HepG2 (cell line): ENCODE measurements around the gene ELF1. TPM values are rescaled to one million over a fixed set of nuclear protein-coding genes. Genes with fewer than 3 reads are reported as not detected.

Experiments
- CBX5 ChIP-seq: sonication (generic); formaldehyde crosslinking; IDR thresholded peaks from 2 replicates; pipeline ENCODE4 v1.4.0; 2020; ENCODE audit warnings: missing genetic modification reagents, borderline replicate concordance
- ELF3 ChIP-seq: IDR thresholded peaks from 2 replicates; pipeline ENCODE4 v1.6.1; 2016; ENCODE audit warnings: missing genetic modification reagents, missing compliant biosample characterization
- JARID2 ChIP-seq: sonication (generic); formaldehyde crosslinking; IDR thresholded peaks from 2 replicates; pipeline ENCODE4 v1.8.1; 2023; ENCODE audit warnings: missing genetic modification reagents, inconsistent platforms; ENCODE audit not compliant: insufficient replicate concordance
- KLF16 ChIP-seq, 2 experiments: sonication (generic) in 1 of 2; formaldehyde crosslinking in 1 of 2; IDR thresholded peaks; 2 replicates each; pipeline versions ENCODE4 v1.6.1 to v1.8.0; 2016 to 2023; ENCODE audit warnings: missing genetic modification reagents in 2 of 2, missing compliant biosample characterization in 1 of 2
- MEF2D ChIP-seq: sonication (generic); formaldehyde crosslinking; IDR thresholded peaks from 2 replicates; pipeline ENCODE4 v1.5.1; 2020; ENCODE audit warnings: mild to moderate bottlenecking, missing genetic modification reagents
- NR2F2 ChIP-seq: IDR thresholded peaks from 2 replicates; pipeline ENCODE4 v1.6.1; 2012; ENCODE audit warnings: low read depth, inconsistent platforms, borderline replicate concordance
- PCBP2 ChIP-seq: fragments of 200-400 bp; formaldehyde crosslinking; optimal IDR thresholded peaks from 2 replicates; pipeline ENCODE3; 2018; ENCODE audit warnings: low read length, low read depth; ENCODE audit not compliant: poor library complexity, severe bottlenecking
- TAF1 ChIP-seq: sonication (generic); formaldehyde crosslinking; IDR thresholded peaks from 2 replicates; pipeline ENCODE4 v1.4.0; 2020; ENCODE audit warnings: missing genetic modification reagents
- TFDP2 ChIP-seq: sonication (generic); formaldehyde crosslinking; IDR thresholded peaks from 2 replicates; pipeline ENCODE4 v1.4.0; 2020; ENCODE audit warnings: missing genetic modification reagents
- YEATS4 ChIP-seq: sonication (generic); formaldehyde crosslinking; IDR thresholded peaks from 2 replicates; pipeline ENCODE4 v1.4.0; 2020; ENCODE audit warnings: missing genetic modification reagents, borderline replicate concordance
- ZNF329 ChIP-seq: sonication (generic); formaldehyde crosslinking; IDR thresholded peaks from 2 replicates; pipeline ENCODE4 v1.9.0; 2021; ENCODE audit warnings: low read depth, mild to moderate bottlenecking, missing genetic modification reagents
- ZNF512B ChIP-seq: sonication (generic); formaldehyde crosslinking; IDR thresholded peaks from 2 replicates; pipeline ENCODE4 v1.5.1; 2020; ENCODE audit warnings: missing genetic modification reagents, mild to moderate bottlenecking, borderline replicate concordance
- ZNF597 ChIP-seq: sonication (generic); formaldehyde crosslinking; IDR thresholded peaks from 2 replicates; pipeline ENCODE4 v1.5.0; 2020; ENCODE audit warnings: missing genetic modification reagents
- polyA plus RNA-seq, 8 experiments: library from polyadenylated mRNA; depleted of rRNA in 3 of 8; stranded (reverse) in 7 of 8; unstranded in 1 of 8; fragments of >200 nt; fragmentation: Illumina TruSeq in 4 of 8; extraction: Trizol in 4 of 8; gene quantifications; 2 replicates each; pipeline versions ENCODE4 v1.2.1 to v1.2.3, GENCODE V29; 2011 to 2016; ENCODE audit warnings: low read depth in 4 of 8, missing spikeins in 1 of 8, mixed read lengths in 1 of 8; ENCODE audit not compliant: insufficient read depth in 1 of 8
- total RNA-seq, 5 experiments: library from RNA; depleted of rRNA; stranded (reverse); fragments of >200 nt; fragmentation: Illumina TruSeq; extraction: Trizol; gene quantifications; 2 replicates each; pipeline ENCODE4 v1.2.3, GENCODE V29; 2016; ENCODE audit warnings: low read depth in 1 of 5
- TF ChIP-seq, protein P1 (sequence below): sonication (generic); formaldehyde crosslinking; IDR thresholded peaks from 2 replicates; pipeline ENCODE4 v1.5.0; 2020; ENCODE audit warnings: mild to moderate bottlenecking, missing genetic modification reagents
- TF ChIP-seq, protein P2 (sequence below): sonication (generic); formaldehyde crosslinking; IDR thresholded peaks from 2 replicates; pipeline ENCODE4 v1.8.1; 2023; ENCODE audit warnings: mild to moderate bottlenecking, missing genetic modification reagents, borderline replicate concordance
- TF ChIP-seq, protein P3 (sequence below): sonication (generic); formaldehyde crosslinking; IDR thresholded peaks from 2 replicates; pipeline ENCODE4 v1.8.0; 2022; ENCODE audit warnings: mild to moderate bottlenecking, missing genetic modification reagents, moderate library complexity
- TF ChIP-seq, protein P4 (sequence below): IDR thresholded peaks from 2 replicates; pipeline ENCODE4 v1.6.1; 2016; ENCODE audit warnings: control low read depth

Gene ELF1
- total and polyA plus RNA-seq, 2 of the 13 experiments (the other 11 are each of a cell fraction or from before 2014, with no cell fraction given) = 24.6 to 71.5 TPM

DNA sequence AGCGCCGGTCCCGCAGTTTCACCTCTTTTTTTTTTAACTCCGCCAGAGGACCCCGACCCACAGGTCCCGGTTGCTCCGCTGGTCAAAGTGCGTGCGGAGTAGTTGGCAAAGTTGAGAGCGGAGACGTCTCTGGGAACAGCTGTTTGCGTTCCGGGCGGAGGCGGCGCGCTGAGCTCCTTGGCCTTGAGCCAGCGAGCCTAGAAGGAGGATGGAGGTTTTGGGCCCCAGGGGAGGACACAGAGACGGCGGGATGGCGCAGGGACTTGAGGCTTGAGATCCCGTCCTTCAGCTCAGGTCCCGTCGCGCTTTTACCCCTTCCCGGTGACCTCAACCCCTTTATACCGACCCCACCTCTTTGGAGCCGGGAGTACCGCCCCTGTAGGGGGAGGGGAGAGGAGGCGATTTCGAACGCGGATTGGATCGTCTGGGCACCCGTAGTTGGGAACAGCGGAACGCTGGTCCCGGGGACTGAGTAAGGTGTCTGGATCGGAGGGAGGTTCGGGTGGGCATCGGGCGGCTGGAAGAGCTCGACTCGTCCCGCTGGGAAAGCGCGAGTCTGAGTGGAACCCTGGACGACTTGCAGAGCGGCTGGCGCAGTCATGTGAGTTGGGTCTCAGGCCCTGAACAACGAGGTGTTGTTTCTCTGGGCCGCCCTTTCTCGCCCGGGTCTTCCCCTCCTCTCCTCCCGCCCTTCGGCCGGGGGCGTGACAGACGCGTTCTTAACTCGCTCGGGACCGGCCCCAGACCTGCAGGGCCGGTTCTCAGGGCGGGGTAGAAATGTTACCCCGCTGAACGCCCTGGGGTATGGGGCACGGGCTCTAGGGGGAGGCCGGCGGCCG lies 42.2 kb upstream of the ELF1 start, which contains the start of gene WBP4 (continued):
- TF ChIP-seq, protein P1, sequence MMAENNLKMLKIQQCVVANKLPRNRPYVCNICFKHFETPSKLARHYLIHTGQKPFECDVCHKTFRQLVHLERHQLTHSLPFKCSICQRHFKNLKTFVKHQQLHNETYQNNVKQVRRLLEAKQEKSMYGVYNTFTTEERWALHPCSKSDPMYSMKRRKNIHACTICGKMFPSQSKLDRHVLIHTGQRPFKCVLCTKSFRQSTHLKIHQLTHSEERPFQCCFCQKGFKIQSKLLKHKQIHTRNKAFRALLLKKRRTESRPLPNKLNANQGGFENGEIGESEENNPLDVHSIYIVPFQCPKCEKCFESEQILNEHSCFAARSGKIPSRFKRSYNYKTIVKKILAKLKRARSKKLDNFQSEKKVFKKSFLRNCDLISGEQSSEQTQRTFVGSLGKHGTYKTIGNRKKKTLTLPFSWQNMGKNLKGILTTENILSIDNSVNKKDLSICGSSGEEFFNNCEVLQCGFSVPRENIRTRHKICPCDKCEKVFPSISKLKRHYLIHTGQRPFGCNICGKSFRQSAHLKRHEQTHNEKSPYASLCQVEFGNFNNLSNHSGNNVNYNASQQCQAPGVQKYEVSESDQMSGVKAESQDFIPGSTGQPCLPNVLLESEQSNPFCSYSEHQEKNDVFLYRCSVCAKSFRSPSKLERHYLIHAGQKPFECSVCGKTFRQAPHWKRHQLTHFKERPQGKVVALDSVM (CRISPR knock-in tag) = peak; percentile 57; the same call in 1 of the 2 replicates
- TF ChIP-seq, protein P2, sequence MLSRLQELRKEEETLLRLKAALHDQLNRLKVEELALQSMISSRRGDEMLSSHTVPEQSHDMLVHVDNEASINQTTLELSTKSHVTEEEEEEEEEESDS (CRISPR knock-in tag) = peak; percentile 71; the same call in 1 of the 2 replicates
- TF ChIP-seq, protein P3, sequence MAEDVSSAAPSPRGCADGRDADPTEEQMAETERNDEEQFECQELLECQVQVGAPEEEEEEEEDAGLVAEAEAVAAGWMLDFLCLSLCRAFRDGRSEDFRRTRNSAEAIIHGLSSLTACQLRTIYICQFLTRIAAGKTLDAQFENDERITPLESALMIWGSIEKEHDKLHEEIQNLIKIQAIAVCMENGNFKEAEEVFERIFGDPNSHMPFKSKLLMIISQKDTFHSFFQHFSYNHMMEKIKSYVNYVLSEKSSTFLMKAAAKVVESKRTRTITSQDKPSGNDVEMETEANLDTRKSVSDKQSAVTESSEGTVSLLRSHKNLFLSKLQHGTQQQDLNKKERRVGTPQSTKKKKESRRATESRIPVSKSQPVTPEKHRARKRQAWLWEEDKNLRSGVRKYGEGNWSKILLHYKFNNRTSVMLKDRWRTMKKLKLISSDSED (CRISPR knock-in tag) = peak; percentile 58; the same call in 1 of the 2 replicates
- TF ChIP-seq NR2F2 = peak; percentile 51
- no peak for TF ChIP-seq PCBP2
- TF ChIP-seq ZNF329 = peak; percentile 52; the same call in 1 of the 2 replicates
- peak; percentile 78 for TF ChIP-seq JARID2 (CRISPR knock-in tag)
- TF ChIP-seq KLF16 (CRISPR knock-in tag; IDR thresholded peaks at IDR 0.05) = peak in 1 of 2 experiments; percentile 87; a peak in 2 of 4 replicates
- no peak; the same call in none of the 2 replicates for TF ChIP-seq TFDP2 (CRISPR knock-in tag)
- TF ChIP-seq, protein P4, sequence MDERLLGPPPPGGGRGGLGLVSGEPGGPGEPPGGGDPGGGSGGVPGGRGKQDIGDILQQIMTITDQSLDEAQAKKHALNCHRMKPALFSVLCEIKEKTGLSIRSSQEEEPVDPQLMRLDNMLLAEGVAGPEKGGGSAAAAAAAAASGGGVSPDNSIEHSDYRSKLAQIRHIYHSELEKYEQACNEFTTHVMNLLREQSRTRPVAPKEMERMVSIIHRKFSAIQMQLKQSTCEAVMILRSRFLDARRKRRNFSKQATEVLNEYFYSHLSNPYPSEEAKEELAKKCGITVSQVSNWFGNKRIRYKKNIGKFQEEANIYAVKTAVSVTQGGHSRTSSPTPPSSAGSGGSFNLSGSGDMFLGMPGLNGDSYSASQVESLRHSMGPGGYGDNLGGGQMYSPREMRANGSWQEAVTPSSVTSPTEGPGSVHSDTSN (CRISPR knock-in tag) = no peak
- 0 out of 2 replicates have a peak, but pooled peaks have one; percentile 54 for TF ChIP-seq CBX5 (CRISPR knock-in tag)
- TF ChIP-seq MEF2D (CRISPR knock-in tag) = peak; percentile 39; the same call in 1 of the 2 replicates
- peak; percentile 45; the same call in 1 of the 2 replicates for TF ChIP-seq ELF3
- no peak for TF ChIP-seq ZNF512B
- TF ChIP-seq TAF1 (CRISPR knock-in tag) = peak; percentile 88
- TF ChIP-seq YEATS4 (CRISPR knock-in tag) = peak; percentile 62
- TF ChIP-seq ZNF597 (CRISPR knock-in tag) = no peak
